Measurements from ENCODE around the gene GPR62. TPM values are rescaled to one million over a fixed set of nuclear protein-coding genes. Genes with fewer than 3 reads are reported as not detected.

Gene GPR62
- total RNA-seq, 1 donor from 2014 or later, result 0.44 TPM

GRCh38 chr3:51960386-51960785 lies 5.2 kb downstream of the GPR62 start:
- Mint-ChIP-seq H3K36me3 (ENCODE audit: unreplicated experiment) (peaks cover 8% of the 10 kb centered on the region), H3K27me3 (ENCODE audit: unreplicated experiment) (peaks cover 31% of the 10 kb centered on the region), H3K4me3 (ENCODE audit: unreplicated experiment) (peak overlapping the region; percentile 98), H3K4me1 (ENCODE audit: low read depth, unreplicated experiment) (peaks cover 30% of the 10 kb centered on the region), H3K9me3 (ENCODE audit: unreplicated experiment) (peaks cover 34% of the 10 kb centered on the region), H3K27ac (ENCODE audit: unreplicated experiment) (peak overlapping the region; percentile 28)
- TF ChIP-seq, protein P1, sequence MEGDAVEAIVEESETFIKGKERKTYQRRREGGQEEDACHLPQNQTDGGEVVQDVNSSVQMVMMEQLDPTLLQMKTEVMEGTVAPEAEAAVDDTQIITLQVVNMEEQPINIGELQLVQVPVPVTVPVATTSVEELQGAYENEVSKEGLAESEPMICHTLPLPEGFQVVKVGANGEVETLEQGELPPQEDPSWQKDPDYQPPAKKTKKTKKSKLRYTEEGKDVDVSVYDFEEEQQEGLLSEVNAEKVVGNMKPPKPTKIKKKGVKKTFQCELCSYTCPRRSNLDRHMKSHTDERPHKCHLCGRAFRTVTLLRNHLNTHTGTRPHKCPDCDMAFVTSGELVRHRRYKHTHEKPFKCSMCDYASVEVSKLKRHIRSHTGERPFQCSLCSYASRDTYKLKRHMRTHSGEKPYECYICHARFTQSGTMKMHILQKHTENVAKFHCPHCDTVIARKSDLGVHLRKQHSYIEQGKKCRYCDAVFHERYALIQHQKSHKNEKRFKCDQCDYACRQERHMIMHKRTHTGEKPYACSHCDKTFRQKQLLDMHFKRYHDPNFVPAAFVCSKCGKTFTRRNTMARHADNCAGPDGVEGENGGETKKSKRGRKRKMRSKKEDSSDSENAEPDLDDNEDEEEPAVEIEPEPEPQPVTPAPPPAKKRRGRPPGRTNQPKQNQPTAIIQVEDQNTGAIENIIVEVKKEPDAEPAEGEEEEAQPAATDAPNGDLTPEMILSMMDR (IDR thresholded peaks at IDR 0.05; ENCODE audit: partially characterized antibody, unreplicated experiment), result no peak
- DNase-seq, result no peak

- Mint-ChIP-seq H3K9me3 (ENCODE audit: unreplicated experiment) (peaks cover 37% of the 10 kb centered on the region), H3K4me3 (ENCODE audit: unreplicated experiment) (peak overlapping the region; percentile 98), H3K36me3 (ENCODE audit: unreplicated experiment) (peaks cover 9% of the 10 kb centered on the region), H3K27me3 (ENCODE audit: unreplicated experiment) (peaks cover 38% of the 10 kb centered on the region), H3K27ac (ENCODE audit: unreplicated experiment) (peak overlapping the region; percentile 76), H3K4me1 (ENCODE audit: low read depth, unreplicated experiment) (peaks cover 30% of the 10 kb centered on the region)
- TF ChIP-seq, protein P1 (IDR thresholded peaks at IDR 0.05; ENCODE audit: partially characterized antibody, unreplicated experiment), result no peak
- no peak for DNase-seq
These were observed 5.8 kb downstream of the GPR62 start for GRCh38 chr3:51961011-51961410.

GRCh38 chr3:51961602-51962569 lies 6.7 kb downstream of the GPR62 start:
- H3K4me3 Mint-ChIP-seq (ENCODE audit: unreplicated experiment), result peak overlapping the region; percentile 98
- no peak for DNase-seq
- peaks cover 9% of the 10 kb centered on the region for H3K36me3 Mint-ChIP-seq (ENCODE audit: unreplicated experiment)
- peaks cover 42% of the 10 kb centered on the region for H3K9me3 Mint-ChIP-seq (ENCODE audit: unreplicated experiment)
- H3K4me1 Mint-ChIP-seq (ENCODE audit: low read depth, unreplicated experiment), result peaks cover 30% of the 10 kb centered on the region
- peak overlapping the region; percentile 100 for H3K27ac Mint-ChIP-seq (ENCODE audit: unreplicated experiment)
- peaks cover 39% of the 10 kb centered on the region for H3K27me3 Mint-ChIP-seq (ENCODE audit: unreplicated experiment)
- TF ChIP-seq, protein P1 (IDR thresholded peaks at IDR 0.05; ENCODE audit: partially characterized antibody, unreplicated experiment), result no peak

DNA sequence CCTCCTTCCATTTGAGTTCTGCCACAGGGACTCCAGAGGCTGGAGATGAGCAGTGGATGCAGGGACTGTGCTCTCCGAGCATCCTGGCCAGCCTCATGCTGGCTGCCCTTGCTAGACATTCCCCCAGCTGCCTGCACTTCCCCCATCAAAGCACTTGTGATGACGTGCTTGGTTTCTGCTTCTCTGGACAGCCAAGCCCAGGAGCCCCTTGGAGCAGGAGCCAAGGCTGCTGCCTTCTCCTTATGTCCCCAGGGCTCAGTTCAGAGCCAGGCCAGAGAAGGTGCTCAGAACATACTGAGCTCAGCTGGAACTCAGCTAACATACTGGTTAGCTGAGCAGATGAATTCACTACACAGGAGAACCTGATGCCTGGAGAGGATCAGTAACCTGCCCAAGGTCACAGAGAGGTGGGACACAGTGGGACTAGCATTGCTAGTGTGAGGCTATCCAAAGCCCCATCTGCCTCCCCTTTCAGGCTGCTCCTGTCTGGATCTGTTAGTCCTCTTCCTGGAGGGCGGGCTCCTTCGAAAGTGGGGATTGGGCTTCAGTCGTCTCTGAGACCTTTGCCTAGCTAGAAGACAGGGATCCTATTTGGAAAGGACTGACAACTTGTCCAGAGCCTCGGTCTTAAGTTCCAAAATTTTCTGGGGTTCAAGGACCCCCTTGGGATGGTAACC lies 7.8 kb downstream of the GPR62 start:
- Mint-ChIP-seq H3K27ac (ENCODE audit: unreplicated experiment) (peak overlapping the region; percentile 100), H3K27me3 (ENCODE audit: unreplicated experiment) (peaks cover 40% of the 10 kb centered on the region), H3K4me3 (ENCODE audit: unreplicated experiment) (peak overlapping the region; percentile 98), H3K9me3 (ENCODE audit: unreplicated experiment) (peaks cover 43% of the 10 kb centered on the region), H3K36me3 (ENCODE audit: unreplicated experiment) (peaks cover 9% of the 10 kb centered on the region), H3K4me1 (ENCODE audit: low read depth, unreplicated experiment) (peaks cover 30% of the 10 kb centered on the region)
- TF ChIP-seq, protein P1 (IDR thresholded peaks at IDR 0.05; ENCODE audit: partially characterized antibody, unreplicated experiment), result no peak
- DNase-seq, result no peak

Data from glutamatergic neuron (in vitro differentiated cells).